HepG2 (cell line): ENCODE data around the gene ARF6. TPM values are rescaled to one million over a fixed set of nuclear protein-coding genes. Genes with fewer than 3 reads are reported as not detected.

ENCODE experiments used
- ATF4 ChIP-seq, 2 experiments: fragments of 450-650 bp in 1 of 2; sonication (generic) in 1 of 2; formaldehyde crosslinking; IDR thresholded peaks; 2 replicates each; pipeline versions ENCODE4 v1.5.0 to v1.8.0; 2020 to 2022; ENCODE audit warnings: mild to moderate bottlenecking in 1 of 2, missing genetic modification reagents in 1 of 2
- BCLAF1 ChIP-seq: fragments of 450-650 bp; IDR thresholded peaks from 2 replicates; pipeline ENCODE4 v1.6.1; 2017; ENCODE audit warnings: mild to moderate bottlenecking
- CEBPG ChIP-seq: IDR thresholded peaks from 2 replicates; pipeline ENCODE4 v1.6.1; 2016
- E2F2 ChIP-seq: sonication (generic); formaldehyde crosslinking; IDR thresholded peaks from 2 replicates; pipeline ENCODE4 v1.4.0; 2020; ENCODE audit warnings: missing genetic modification reagents, borderline replicate concordance
- ETV6 ChIP-seq: sonication (generic); formaldehyde crosslinking; conservative IDR thresholded peaks from 2 replicates; pipeline ENCODE4 v1.4.0; 2020; ENCODE audit warnings: missing genetic modification reagents
- IKZF1 ChIP-seq: fragments of 450-650 bp; IDR thresholded peaks from 2 replicates; pipeline ENCODE4 v1.7.1; 2016
- NFE2L2 ChIP-seq: fragments of 150-350 bp; IDR thresholded peaks from 2 replicates; pipeline ENCODE4 v1.6.1; 2014; ENCODE audit warnings: low read length
- NFYC ChIP-seq: IDR thresholded peaks from 2 replicates; pipeline ENCODE4 v1.6.1; 2016; ENCODE audit warnings: missing genetic modification reagents, missing compliant biosample characterization
- PHF8 ChIP-seq: sonication (generic); formaldehyde crosslinking; IDR thresholded peaks from 2 replicates; pipeline ENCODE4 v1.5.0; 2020; ENCODE audit warnings: missing genetic modification reagents
- SKI ChIP-seq: fragments of 450-650 bp; IDR thresholded peaks from one replicate; pipeline ENCODE4 v1.6.1; 2018; ENCODE audit warnings: mild to moderate bottlenecking; ENCODE audit not compliant: partially characterized antibody
- STAG1 ChIP-seq: sonication (generic); formaldehyde crosslinking; IDR thresholded peaks from 2 replicates; pipeline ENCODE4 v1.4.0; 2020; ENCODE audit warnings: missing genetic modification reagents
- ZNF781 ChIP-seq: sonication (generic); formaldehyde crosslinking; IDR thresholded peaks from 2 replicates; pipeline ENCODE4 v1.5.1; 2020; ENCODE audit warnings: borderline replicate concordance, mild to moderate bottlenecking, missing genetic modification reagents; ENCODE audit errors: not compliant biosample characterization
- ZSCAN22 ChIP-seq: sonication (generic); formaldehyde crosslinking; IDR thresholded peaks from 2 replicates; pipeline ENCODE4 v1.4.0; 2020; ENCODE audit warnings: mild to moderate bottlenecking, missing genetic modification reagents
- ZXDC ChIP-seq: sonication (generic); formaldehyde crosslinking; IDR thresholded peaks from 2 replicates; pipeline ENCODE4 v1.5.0; 2020; ENCODE audit warnings: mild to moderate bottlenecking, missing genetic modification reagents
- polyA plus RNA-seq, 8 experiments: library from polyadenylated mRNA; depleted of rRNA in 3 of 8; stranded (reverse) in 7 of 8; unstranded in 1 of 8; fragments of >200 nt; fragmentation: Illumina TruSeq in 4 of 8; extraction: Trizol in 4 of 8; gene quantifications; 2 replicates each; pipeline versions ENCODE4 v1.2.1 to v1.2.3, GENCODE V29; 2011 to 2016; ENCODE audit warnings: low read depth in 4 of 8, missing spikeins in 1 of 8, mixed read lengths in 1 of 8; ENCODE audit not compliant: insufficient read depth in 1 of 8
- total RNA-seq, 5 experiments: library from RNA; depleted of rRNA; stranded (reverse); fragments of >200 nt; fragmentation: Illumina TruSeq; extraction: Trizol; gene quantifications; 2 replicates each; pipeline ENCODE4 v1.2.3, GENCODE V29; 2016; ENCODE audit warnings: low read depth in 1 of 5

ARF6 gene
- total and polyA plus RNA-seq, 2 of the 13 experiments (the other 11 are each of a cell fraction or from before 2014, with no cell fraction given) = 12.7 to 31.9 TPM

GRCh38 chr14:49862089-49862673 is 30.7 kb upstream of the ARF6 start (continued):
- TF ChIP-seq ZXDC (CRISPR knock-in tag) (no peak), ZSCAN22 (no peak), ATF4 (CRISPR knock-in tag; IDR thresholded peaks at IDR 0.05) (no peak), IKZF1 (no peak), SKI (peak; percentile 11), PHF8 (CRISPR knock-in tag) (peak; percentile 47; the same call in 1 of the 2 replicates), NFYC (CRISPR knock-in tag) (no peak), STAG1 (CRISPR knock-in tag) (peak; percentile 59), BCLAF1 (no peak), E2F2 (CRISPR knock-in tag) (no peak), ZNF781 (no peak), ETV6 (CRISPR knock-in tag) (no peak), CEBPG (CRISPR knock-in tag) (peak; percentile 31; the same call in 1 of the 2 replicates), NFE2L2 (no peak)
